Measurements from ENCODE around the gene PARD6A. TPM values are rescaled to one million over a fixed set of nuclear protein-coding genes. Genes with fewer than 3 reads are reported as not detected.

The PARD6A gene
- total RNA-seq, 1 experiment from 2014 or later: 10.8 TPM

DNA sequence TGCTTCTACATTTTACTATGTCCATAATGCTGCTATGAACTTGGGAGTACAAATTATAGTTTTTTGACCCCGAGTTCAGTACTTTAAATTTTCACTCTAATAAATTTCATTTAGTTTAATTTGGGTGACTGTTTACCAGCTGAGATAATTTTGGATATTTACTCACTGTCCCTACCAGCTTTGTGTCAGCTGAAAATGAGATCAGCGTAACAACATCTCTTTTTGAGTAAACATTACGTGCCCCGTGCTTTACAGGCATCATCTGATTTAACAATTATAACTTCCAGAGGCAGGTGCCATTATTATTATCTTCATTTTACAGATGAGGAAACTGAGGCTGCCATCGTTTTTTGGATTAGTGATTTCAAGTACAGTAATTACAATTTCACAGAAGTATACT lies 43.4 kb downstream of the PARD6A start:
- no peak overlapping the region for H2BK120ac ChIP-seq (ENCODE audit: low read depth, low read length, poor library complexity, severe bottlenecking)
- H3K27ac Mint-ChIP-seq: no peak overlapping the region
- peaks cover 3% of the 10 kb centered on the region; the same call in 1 of the 2 replicates for H3K79me2 ChIP-seq (ENCODE audit: insufficient read depth, low read length)
- no peaks in the 10 kb centered on the region for H3K4me1 ChIP-seq (ENCODE audit: insufficient read depth, low read length)
- no peak overlapping the region for H4K5ac ChIP-seq (ENCODE audit: insufficient read length, low read depth, low read length)
- H4K8ac ChIP-seq (replicated peaks; ENCODE audit: insufficient read length, low read depth, low read length): no peak overlapping the region
- no peak overlapping the region for H3K18ac ChIP-seq (ENCODE audit: insufficient read length, low read depth, low read length)
- no peak overlapping the region for H2BK5ac ChIP-seq (ENCODE audit: insufficient read length, low read length)
- no peak overlapping the region for H3T11ph ChIP-seq (ENCODE audit: low read length)
- TF ChIP-seq, protein P1, sequence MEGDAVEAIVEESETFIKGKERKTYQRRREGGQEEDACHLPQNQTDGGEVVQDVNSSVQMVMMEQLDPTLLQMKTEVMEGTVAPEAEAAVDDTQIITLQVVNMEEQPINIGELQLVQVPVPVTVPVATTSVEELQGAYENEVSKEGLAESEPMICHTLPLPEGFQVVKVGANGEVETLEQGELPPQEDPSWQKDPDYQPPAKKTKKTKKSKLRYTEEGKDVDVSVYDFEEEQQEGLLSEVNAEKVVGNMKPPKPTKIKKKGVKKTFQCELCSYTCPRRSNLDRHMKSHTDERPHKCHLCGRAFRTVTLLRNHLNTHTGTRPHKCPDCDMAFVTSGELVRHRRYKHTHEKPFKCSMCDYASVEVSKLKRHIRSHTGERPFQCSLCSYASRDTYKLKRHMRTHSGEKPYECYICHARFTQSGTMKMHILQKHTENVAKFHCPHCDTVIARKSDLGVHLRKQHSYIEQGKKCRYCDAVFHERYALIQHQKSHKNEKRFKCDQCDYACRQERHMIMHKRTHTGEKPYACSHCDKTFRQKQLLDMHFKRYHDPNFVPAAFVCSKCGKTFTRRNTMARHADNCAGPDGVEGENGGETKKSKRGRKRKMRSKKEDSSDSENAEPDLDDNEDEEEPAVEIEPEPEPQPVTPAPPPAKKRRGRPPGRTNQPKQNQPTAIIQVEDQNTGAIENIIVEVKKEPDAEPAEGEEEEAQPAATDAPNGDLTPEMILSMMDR (conservative IDR thresholded peaks at IDR 0.05): no peak
- no peaks in the 10 kb centered on the region for H3K9me3 ChIP-seq (ENCODE audit: control insufficient read depth, low read depth, low read length)
- peaks cover 4 to 11% of the 10 kb centered on the region in 2 experiments for H3K4me1 Mint-ChIP-seq
- no peak overlapping the region for H2AK5ac ChIP-seq (ENCODE audit: insufficient read length, low read length)
- H2BK20ac ChIP-seq (ENCODE audit: low read depth, low read length, poor library complexity, severe bottlenecking): no peak overlapping the region
- no peaks in the 10 kb centered on the region for H3K23me2 ChIP-seq (ENCODE audit: insufficient read length, low read depth, low read length, poor library complexity, severe bottlenecking)
- H2BK12ac ChIP-seq (ENCODE audit: insufficient read length, low read depth, low read length): no peak overlapping the region
- no peak overlapping the region for H3K27ac ChIP-seq (ENCODE audit: insufficient read length, low read depth, low read length)
- H3K27me3 ChIP-seq (ENCODE audit: insufficient read depth, low read length): no peaks in the 10 kb centered on the region
- H3K4me3 Mint-ChIP-seq: no peak overlapping the region
- no peak overlapping the region for H3K4ac ChIP-seq (ENCODE audit: low read depth, low read length)
- H3K14ac ChIP-seq (ENCODE audit: insufficient read depth, low read length): no peak overlapping the region
- no peak overlapping the region for H3K9ac ChIP-seq (ENCODE audit: extremely low read depth, insufficient read length, low read length)
- H3K23ac ChIP-seq (ENCODE audit: insufficient read length, low read depth, low read length): no peak overlapping the region
- H3K27me3 Mint-ChIP-seq (ENCODE audit: low read depth): no peaks in the 10 kb centered on the region
- no CpG with 5 or more reads among the region's 5 CpGs for WGBS (ENCODE audit: extremely low coverage, insufficient read length, low lambda C conversion rate)
- H3K36me3 Mint-ChIP-seq (ENCODE audit: insufficient read depth in 1 of 3, low read depth in 3 of 3): no peaks in the 10 kb centered on the region; a peak in 2 of 7 replicates
- H2BK15ac ChIP-seq (ENCODE audit: low read depth, low read length): no peak overlapping the region
- H3K9me3 Mint-ChIP-seq: no peaks in the 10 kb centered on the region; a peak in 1 of 5 replicates
- DNase-seq: no peak
- no peak overlapping the region for H3K56ac ChIP-seq (ENCODE audit: insufficient read length, low read depth, low read length)
- H4K91ac ChIP-seq (ENCODE audit: insufficient read length, low read depth, low read length): no peak overlapping the region
- H3K79me1 ChIP-seq (ENCODE audit: insufficient read depth, low read depth, low read length, poor library complexity, severe bottlenecking): peaks cover 6% of the 10 kb centered on the region
- no peak overlapping the region for H3K4me2 ChIP-seq (ENCODE audit: insufficient read depth, insufficient read length, low read length)
- no peaks in the 10 kb centered on the region for H4K20me1 ChIP-seq (ENCODE audit: control insufficient read depth, insufficient read depth, insufficient read length)
- no peak overlapping the region for H2AFZ ChIP-seq (ENCODE audit: low read length)
